Lung (tissue), 12 donors: ENCODE results near the gene SMG6. TPM values are rescaled to one million over a fixed set of nuclear protein-coding genes. Genes with fewer than 3 reads are reported as not detected.
A peak's percentile ranks its signal among the peaks of the same experiment; 100 is the strongest.

ENCODE experiments used
- ATAC-seq: fragments of 200-7000 bp; cut with Tn5 transposase; one replicate; pipeline ENCODE4 v1.9.1; 2020; ENCODE audit warnings: moderate number of reproducible peaks; ENCODE audit not compliant: insufficient read depth, low FRiP score
- DNase-seq, 3 donors: peaks; one replicate each; pipeline ENCODE4 v3.0.0-alpha.2; 2013 to 2017
- H3K27ac ChIP-seq, 2 donors: one replicate each; pipeline ENCODE4 v1.5.1; 2013; ENCODE audit warnings: mild to moderate bottlenecking in 2 of 2, moderate library complexity in 2 of 2, control low read depth in 1 of 2, inconsistent platforms in 1 of 2, low read depth in 1 of 2, low read length in 1 of 2
- H3K27me3 ChIP-seq, 3 donors: one replicate each; pipeline ENCODE4 v1.5.1; 2013; ENCODE audit warnings: low read length in 2 of 3; ENCODE audit not compliant: control insufficient read depth in 3 of 3, insufficient read depth in 3 of 3
- H3K36me3 ChIP-seq, 4 donors: one replicate each; pipeline ENCODE4 v1.5.1; 2013; ENCODE audit warnings: low read length in 4 of 4, mild to moderate bottlenecking in 1 of 4, moderate library complexity in 1 of 4; ENCODE audit not compliant: control insufficient read depth in 4 of 4, insufficient read depth in 4 of 4
- H3K4me1 ChIP-seq, 5 donors: one replicate each; pipeline ENCODE4 v1.5.1; 2013; ENCODE audit warnings: low read length in 5 of 5, mild to moderate bottlenecking in 2 of 5, moderate library complexity in 1 of 5; ENCODE audit not compliant: control insufficient read depth in 5 of 5, insufficient read depth in 5 of 5
- H3K4me3 ChIP-seq: one replicate; pipeline ENCODE4 v1.5.1; 2013; ENCODE audit warnings: mild to moderate bottlenecking, control low read depth, moderate library complexity
- H3K9ac ChIP-seq, 2 donors: one replicate each; pipeline ENCODE4 v1.5.1; 2013; ENCODE audit warnings: low read length in 2 of 2, control low read depth in 1 of 2; ENCODE audit not compliant: insufficient read depth in 1 of 2
- H3K9me3 ChIP-seq, 4 donors: one replicate each; pipeline ENCODE4 v1.5.1; 2013; ENCODE audit warnings: low read length in 3 of 4, mild to moderate bottlenecking in 1 of 4, moderate library complexity in 1 of 4; ENCODE audit not compliant: control insufficient read depth in 4 of 4, insufficient read depth in 3 of 4
- WGBS, 2 donors: extraction: QIAGEN DNeasy Blood & Tissue Kit; methylation state at CpG; one replicate each; pipeline ENCODE4 v1.1.7; 2013; 5-methylcytosine and 5-hydroxymethylcytosine counted together
- polyA plus RNA-seq, 2 donors: library from polyadenylated mRNA; stranded (reverse); fragments of 200-250 nt; gene quantifications; one replicate each; pipeline ENCODE4 v1.2.1, GENCODE V29; 2013
- total RNA-seq, 2 donors: library from RNA; depleted of rRNA in 1 of 2; stranded (reverse); fragments of >200 nt in 1 of 2; gene quantifications; one replicate each; pipeline ENCODE4 v1.2.1, GENCODE V29; 2014 to 2021
- TF ChIP-seq, protein P1 (sequence below): IDR thresholded peaks from 2 replicates; pipeline ENCODE4 v1.5.1; 2012; ENCODE audit warnings: mild to moderate bottlenecking; ENCODE audit errors: control extremely low read depth, extremely low read depth
- donor health status: control.
- donor health status: control.
- donor health status: Bipolar disorder and iron deficiency.
- donor health status: healthy.
- donor health status: DM: yes; HTN: yes; CAD: no.

The SMG6 gene
- total and polyA plus RNA-seq, 4 donors: 17.6 to 45.1 (median 28.9) TPM

- H3K9ac ChIP-seq: peak overlapping the region in 1 of 2 donors; percentile 47
- peaks cover 0 to 79% (median 30%) of the 10 kb centered on the region in 5 donors for H3K4me1 ChIP-seq
- peaks cover 0 to 56% (median 29%) of the 10 kb centered on the region in 4 donors for H3K36me3 ChIP-seq
- 86 to 87% methylated on average over 17 of the region's 17 CpGs for WGBS, 2 donors
- TF ChIP-seq, protein P1, sequence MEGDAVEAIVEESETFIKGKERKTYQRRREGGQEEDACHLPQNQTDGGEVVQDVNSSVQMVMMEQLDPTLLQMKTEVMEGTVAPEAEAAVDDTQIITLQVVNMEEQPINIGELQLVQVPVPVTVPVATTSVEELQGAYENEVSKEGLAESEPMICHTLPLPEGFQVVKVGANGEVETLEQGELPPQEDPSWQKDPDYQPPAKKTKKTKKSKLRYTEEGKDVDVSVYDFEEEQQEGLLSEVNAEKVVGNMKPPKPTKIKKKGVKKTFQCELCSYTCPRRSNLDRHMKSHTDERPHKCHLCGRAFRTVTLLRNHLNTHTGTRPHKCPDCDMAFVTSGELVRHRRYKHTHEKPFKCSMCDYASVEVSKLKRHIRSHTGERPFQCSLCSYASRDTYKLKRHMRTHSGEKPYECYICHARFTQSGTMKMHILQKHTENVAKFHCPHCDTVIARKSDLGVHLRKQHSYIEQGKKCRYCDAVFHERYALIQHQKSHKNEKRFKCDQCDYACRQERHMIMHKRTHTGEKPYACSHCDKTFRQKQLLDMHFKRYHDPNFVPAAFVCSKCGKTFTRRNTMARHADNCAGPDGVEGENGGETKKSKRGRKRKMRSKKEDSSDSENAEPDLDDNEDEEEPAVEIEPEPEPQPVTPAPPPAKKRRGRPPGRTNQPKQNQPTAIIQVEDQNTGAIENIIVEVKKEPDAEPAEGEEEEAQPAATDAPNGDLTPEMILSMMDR: no peak
- H3K9me3 ChIP-seq: peaks cover 0 to 2% (median 0%) of the 10 kb centered on the region in 4 donors
- H3K27ac ChIP-seq: peak overlapping the region; percentile 62 to 76
- no peak overlapping the region for H3K4me3 ChIP-seq
- H3K27me3 ChIP-seq: peaks cover 0 to 3% (median 2%) of the 10 kb centered on the region in 3 donors
- ATAC-seq (no peak), DNase-seq (peak in 2 of 3 donors; percentile 25 to 38)
Measured at GRCh38 chr17:2061441-2061958, 242.1 kb downstream of the SMG6 start.

- H3K27ac ChIP-seq: peak overlapping the region; percentile 62 to 76
- 58 to 74% methylated on average over 21 of the region's 21 CpGs for WGBS, 2 donors
- peaks cover 0 to 2% (median 0%) of the 10 kb centered on the region in 4 donors for H3K9me3 ChIP-seq
- DNase-seq: peak; percentile 60 to 74 (median 66)
- H3K4me3 ChIP-seq: no peak overlapping the region
- H3K4me1 ChIP-seq: peaks cover 0 to 73% (median 26%) of the 10 kb centered on the region in 5 donors
- TF ChIP-seq, protein P1: no peak
- H3K27me3 ChIP-seq: peaks cover 0 to 3% (median 2%) of the 10 kb centered on the region in 3 donors
- peak overlapping the region in 1 of 2 donors; percentile 58 for H3K9ac ChIP-seq
- no peak for ATAC-seq
- peaks cover 0 to 54% (median 25%) of the 10 kb centered on the region in 4 donors for H3K36me3 ChIP-seq
Measured at GRCh38 chr17:2060681-2061440, 242.7 kb downstream of the SMG6 start.

DNA sequence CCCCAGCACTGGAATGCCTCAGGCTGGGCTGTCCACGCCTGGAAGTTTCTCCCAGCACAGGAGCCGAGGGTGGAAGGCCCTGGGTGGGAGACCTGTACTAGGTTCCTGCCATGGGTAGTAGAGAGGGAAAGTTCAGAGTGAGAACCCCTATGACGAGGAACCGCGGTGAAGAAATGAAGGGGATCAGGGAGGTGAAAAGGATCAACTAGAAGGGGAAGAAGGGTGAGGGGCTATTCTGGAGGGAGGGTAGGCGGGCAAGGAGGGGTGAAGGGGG lies 243.3 kb downstream of the SMG6 start:
- TF ChIP-seq, protein P1: no peak
- H3K9ac ChIP-seq: peak overlapping the region in 1 of 2 donors; percentile 58
- peaks cover 0 to 3% (median 2%) of the 10 kb centered on the region in 3 donors for H3K27me3 ChIP-seq
- H3K9me3 ChIP-seq: peaks cover 0 to 2% (median 0%) of the 10 kb centered on the region in 4 donors
- ATAC-seq: no peak
- H3K36me3 ChIP-seq: peaks cover 0 to 53% (median 25%) of the 10 kb centered on the region in 4 donors
- H3K27ac ChIP-seq: peak overlapping the region; percentile 62 to 76
- 79 to 82% methylated on average over 6 of the region's 6 CpGs for WGBS, 2 donors
- H3K4me3 ChIP-seq: no peak overlapping the region
- peaks cover 0 to 67% (median 26%) of the 10 kb centered on the region in 5 donors for H3K4me1 ChIP-seq
- DNase-seq: peak in 1 of 3 donors; percentile 15
